ENCODE results near the gene NPHP1. TPM values are rescaled to one million over a fixed set of nuclear protein-coding genes. Genes with fewer than 3 reads are reported as not detected.
A peak's percentile ranks its signal among the peaks of the same experiment; 100 is the strongest.
"Not testable (repeated sequence)": the region's sequence is repeated elsewhere in the genome, so short reads cannot be mapped to it uniquely, and the experiment has no call there.

The NPHP1 gene
- total RNA-seq, 2 donors from 2014 or later, result 7.1 to 9.2 TPM

DNA sequence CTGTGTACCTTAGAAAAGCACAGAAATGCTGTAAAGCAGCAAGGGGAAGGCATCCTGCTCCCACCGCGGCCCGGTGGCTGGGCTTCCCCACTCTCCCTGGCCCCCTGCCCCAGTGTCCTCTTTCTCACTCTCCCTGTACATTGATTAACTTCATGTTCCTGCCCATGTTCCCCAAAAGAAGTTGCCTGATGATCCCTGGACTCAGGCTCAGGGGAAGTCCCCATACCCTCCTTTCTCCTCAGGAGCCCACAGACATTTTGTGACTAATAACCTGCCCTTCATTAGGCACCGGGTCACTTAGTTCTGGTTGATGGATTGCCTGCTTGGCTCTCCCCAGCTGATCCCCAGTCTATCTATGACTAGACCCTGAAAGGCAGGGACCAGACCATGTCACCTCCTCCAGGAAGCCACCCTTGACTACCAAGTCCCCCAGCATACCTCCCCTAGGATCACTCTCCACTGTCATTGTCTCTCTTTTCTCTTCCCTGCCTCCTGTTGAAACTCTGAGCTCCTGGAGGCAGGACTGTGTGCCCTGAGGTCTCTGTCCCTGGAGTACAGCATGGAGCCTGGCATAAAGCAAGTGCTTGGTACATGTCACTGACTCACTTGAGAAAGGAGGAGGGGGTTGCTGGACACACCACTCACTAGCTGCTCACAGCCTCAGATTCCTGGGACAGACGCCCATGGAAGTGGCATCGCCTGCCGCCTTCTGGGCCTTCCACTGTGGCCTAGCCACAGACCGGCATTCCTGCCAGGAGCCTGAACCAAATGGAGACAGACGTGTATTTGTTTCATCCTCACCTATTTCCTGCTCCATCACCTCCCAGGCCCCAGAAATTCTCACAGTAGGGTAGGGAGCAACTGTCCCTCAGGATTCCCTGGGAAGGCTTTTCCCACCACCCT is 102.7 kb downstream of the NPHP1 start:
- DNase-seq (ENCODE audit: low spot score), result no peak
- peak overlapping the region; percentile 90 to 97 for H3K27ac ChIP-seq
- H3K27me3 ChIP-seq (replicated peaks; ENCODE audit: insufficient read depth), result no peaks in the 10 kb centered on the region
- H3K36me3 ChIP-seq, result no peaks in the 10 kb centered on the region
- TF ChIP-seq, protein P1, sequence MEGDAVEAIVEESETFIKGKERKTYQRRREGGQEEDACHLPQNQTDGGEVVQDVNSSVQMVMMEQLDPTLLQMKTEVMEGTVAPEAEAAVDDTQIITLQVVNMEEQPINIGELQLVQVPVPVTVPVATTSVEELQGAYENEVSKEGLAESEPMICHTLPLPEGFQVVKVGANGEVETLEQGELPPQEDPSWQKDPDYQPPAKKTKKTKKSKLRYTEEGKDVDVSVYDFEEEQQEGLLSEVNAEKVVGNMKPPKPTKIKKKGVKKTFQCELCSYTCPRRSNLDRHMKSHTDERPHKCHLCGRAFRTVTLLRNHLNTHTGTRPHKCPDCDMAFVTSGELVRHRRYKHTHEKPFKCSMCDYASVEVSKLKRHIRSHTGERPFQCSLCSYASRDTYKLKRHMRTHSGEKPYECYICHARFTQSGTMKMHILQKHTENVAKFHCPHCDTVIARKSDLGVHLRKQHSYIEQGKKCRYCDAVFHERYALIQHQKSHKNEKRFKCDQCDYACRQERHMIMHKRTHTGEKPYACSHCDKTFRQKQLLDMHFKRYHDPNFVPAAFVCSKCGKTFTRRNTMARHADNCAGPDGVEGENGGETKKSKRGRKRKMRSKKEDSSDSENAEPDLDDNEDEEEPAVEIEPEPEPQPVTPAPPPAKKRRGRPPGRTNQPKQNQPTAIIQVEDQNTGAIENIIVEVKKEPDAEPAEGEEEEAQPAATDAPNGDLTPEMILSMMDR (IDR thresholded peaks at IDR 0.05), result no peak
- H3K4me3 ChIP-seq, result peak overlapping the region; percentile 52
- H3K4me1 ChIP-seq (ENCODE audit: control insufficient read depth in 1 of 2, low read depth in 2 of 2), result peaks cover 31 to 67% of the 10 kb centered on the region in 2 donors
- H3K9me3 ChIP-seq, result no peaks in the 10 kb centered on the region
- no peak for ATAC-seq (ENCODE audit: insufficient number of reproducible peaks, low FRiP score, low read depth)

DNA sequence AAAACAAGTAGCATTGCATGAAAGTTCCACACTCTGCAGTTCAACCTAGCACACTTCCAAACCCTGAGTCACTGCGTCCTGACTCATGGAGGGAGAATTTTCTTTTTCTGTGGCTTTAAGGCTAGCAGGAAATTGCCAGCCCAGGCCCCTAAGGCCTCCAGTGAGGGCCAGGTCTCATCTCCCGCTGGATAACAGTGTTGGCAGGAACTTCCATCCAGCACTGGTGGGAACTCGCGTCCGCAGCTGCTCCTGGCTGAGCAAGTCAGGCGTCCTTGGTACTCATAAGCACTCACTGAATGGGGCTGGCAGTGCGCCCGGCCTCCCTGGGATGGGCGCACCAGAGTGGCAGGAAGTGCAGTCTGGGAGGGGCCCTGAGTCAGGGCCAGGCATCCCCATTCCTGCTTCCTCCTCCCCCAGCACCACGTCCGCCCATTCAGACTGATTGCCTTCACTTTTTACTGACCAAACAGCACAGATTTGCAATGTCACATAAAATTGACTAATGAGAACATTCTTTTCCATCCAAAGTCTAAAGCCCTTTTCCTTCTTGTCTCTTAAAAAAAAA is 103.5 kb downstream of the NPHP1 start:
- H3K27ac ChIP-seq, result peak overlapping the region; percentile 90 to 97
- TF ChIP-seq, protein P1 (IDR thresholded peaks at IDR 0.05), result no peak
- peak overlapping the region; percentile 52 for H3K4me3 ChIP-seq
- ATAC-seq (ENCODE audit: insufficient number of reproducible peaks, low FRiP score, low read depth), result peak; percentile 90
- peak; percentile 97 for DNase-seq (ENCODE audit: low spot score)
- H3K9me3 ChIP-seq, result no peaks in the 10 kb centered on the region
- H3K27me3 ChIP-seq (replicated peaks; ENCODE audit: insufficient read depth), result no peaks in the 10 kb centered on the region
- H3K4me1 ChIP-seq (ENCODE audit: control insufficient read depth in 1 of 2, low read depth in 2 of 2), result peaks cover 26 to 59% of the 10 kb centered on the region in 2 donors
- no peaks in the 10 kb centered on the region for H3K36me3 ChIP-seq

DNA sequence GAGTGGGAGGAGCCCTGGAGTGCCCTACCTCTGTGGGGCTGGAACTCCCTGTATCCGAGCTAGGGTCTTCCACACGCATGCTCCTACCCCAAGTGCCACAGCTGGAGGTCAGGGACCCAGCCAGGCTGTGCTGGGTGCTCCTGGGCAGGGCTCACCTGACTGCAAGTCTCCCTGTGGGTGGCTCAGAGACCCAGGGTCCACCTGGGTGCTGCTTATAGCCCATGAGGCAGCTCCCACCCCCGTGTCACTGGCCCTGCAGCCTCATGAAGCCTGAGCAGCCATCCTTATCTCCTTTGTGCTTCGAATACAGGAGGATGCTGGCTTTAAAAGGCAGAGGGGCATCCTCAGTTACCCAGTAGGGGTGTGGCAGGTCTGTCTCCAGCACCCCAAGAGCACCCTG is 103.9 kb downstream of the NPHP1 start:
- H3K27ac ChIP-seq, result peak overlapping the region; percentile 90 to 97
- H3K27me3 ChIP-seq (replicated peaks; ENCODE audit: insufficient read depth); DNase-seq (ENCODE audit: low spot score); H3K4me3 ChIP-seq; ATAC-seq (ENCODE audit: insufficient number of reproducible peaks, low FRiP score, low read depth); H3K9me3 ChIP-seq; H3K36me3 ChIP-seq: not testable (repeated sequence)
- peaks cover 22 to 56% of the 10 kb centered on the region in 2 donors for H3K4me1 ChIP-seq (ENCODE audit: control insufficient read depth in 1 of 2, low read depth in 2 of 2)

DNA sequence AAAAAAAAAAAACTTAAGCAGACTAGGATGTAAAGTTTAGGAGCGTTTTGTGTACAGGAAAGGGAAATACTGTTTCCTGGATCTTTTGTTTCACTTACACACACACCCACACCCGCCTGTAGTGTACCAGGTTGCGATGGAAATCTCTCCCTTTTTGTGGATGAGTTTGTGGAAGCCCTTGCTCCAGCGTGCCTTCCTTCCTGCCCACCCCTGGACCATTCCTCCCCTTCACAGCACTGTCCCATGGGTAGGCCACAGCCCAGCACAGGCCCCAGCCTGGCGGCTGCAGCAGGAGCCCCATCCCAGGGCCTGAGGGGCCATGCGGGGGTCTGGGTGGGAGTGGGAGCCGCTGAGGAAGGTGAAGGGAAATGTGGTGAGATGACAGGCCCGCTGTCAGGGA is 104.3 kb downstream of the NPHP1 start:
- no peak overlapping the region for H3K4me3 ChIP-seq
- ATAC-seq (ENCODE audit: insufficient number of reproducible peaks, low FRiP score, low read depth) (no peak), DNase-seq (ENCODE audit: low spot score) (no peak)
- H3K27me3 ChIP-seq (replicated peaks; ENCODE audit: insufficient read depth), result no peaks in the 10 kb centered on the region
- TF ChIP-seq, protein P1 (IDR thresholded peaks at IDR 0.05), result no peak
- no peaks in the 10 kb centered on the region for H3K36me3 ChIP-seq
- H3K9me3 ChIP-seq, result no peaks in the 10 kb centered on the region
- H3K27ac ChIP-seq, result peak overlapping the region; percentile 90 to 97
- peaks cover 21 to 56% of the 10 kb centered on the region in 2 donors for H3K4me1 ChIP-seq (ENCODE audit: control insufficient read depth in 1 of 2, low read depth in 2 of 2)

DNA sequence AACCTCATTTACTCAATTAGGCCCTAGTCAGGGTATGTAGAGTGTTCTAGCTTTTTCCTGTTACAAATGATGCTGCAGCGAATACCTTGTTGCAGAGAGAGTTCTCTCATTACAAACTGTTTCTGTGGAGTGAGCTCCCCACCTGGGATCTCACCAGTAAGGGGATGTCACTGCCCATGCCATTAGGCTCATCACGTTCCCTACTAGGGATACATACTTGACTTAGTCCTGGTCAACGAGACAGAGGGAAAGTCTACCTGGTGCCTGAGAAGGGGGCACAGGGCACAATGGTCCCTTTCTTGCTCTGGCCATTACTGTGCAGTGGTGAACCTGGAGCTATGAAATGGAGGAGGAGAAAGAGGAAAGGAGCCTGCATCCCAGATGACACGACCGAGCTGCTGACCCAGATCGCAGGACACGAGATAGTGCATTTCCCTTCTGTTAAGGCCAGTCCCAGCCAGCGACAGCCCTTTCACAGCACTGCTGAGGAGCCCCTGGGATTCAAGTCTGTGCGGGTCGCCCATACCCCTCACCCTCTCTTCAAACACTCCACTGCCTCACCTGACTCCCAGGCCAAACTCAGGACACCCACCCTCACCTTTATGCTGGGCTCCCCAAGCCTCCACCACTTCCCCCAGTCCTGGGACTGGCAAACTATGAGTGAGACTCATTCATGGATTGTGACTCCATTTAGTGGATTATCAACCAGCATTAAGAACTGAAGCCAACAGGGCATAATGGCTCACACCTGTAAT is 105.2 kb downstream of the NPHP1 start:
- no peak for DNase-seq (ENCODE audit: low spot score)
- Histone ChIP-seq H3K9me3 (no peaks in the 10 kb centered on the region), H3K27me3 (replicated peaks; ENCODE audit: insufficient read depth) (no peaks in the 10 kb centered on the region), H3K4me3 (no peak overlapping the region), H3K27ac (peak overlapping the region; percentile 23 to 97), H3K36me3 (no peaks in the 10 kb centered on the region), H3K4me1 (ENCODE audit: control insufficient read depth in 1 of 2, low read depth in 2 of 2) (peaks cover 20 to 57% of the 10 kb centered on the region in 2 donors)
- TF ChIP-seq, protein P1 (IDR thresholded peaks at IDR 0.05), result no peak
- ATAC-seq (ENCODE audit: insufficient number of reproducible peaks, low FRiP score, low read depth), result no peak

Measured in thoracic aorta (tissue), 2 donors.